HG03097 (cell line): ENCODE results near the gene SND1.

ENCODE experiments used
- ATAC-seq: cut with Tn5 transposase; IDR thresholded peaks from one replicate; pipeline ENCODE4 v1.9.1; 2021; ENCODE audit not compliant: unreplicated experiment, low FRiP score

SND1 gene

DNA sequence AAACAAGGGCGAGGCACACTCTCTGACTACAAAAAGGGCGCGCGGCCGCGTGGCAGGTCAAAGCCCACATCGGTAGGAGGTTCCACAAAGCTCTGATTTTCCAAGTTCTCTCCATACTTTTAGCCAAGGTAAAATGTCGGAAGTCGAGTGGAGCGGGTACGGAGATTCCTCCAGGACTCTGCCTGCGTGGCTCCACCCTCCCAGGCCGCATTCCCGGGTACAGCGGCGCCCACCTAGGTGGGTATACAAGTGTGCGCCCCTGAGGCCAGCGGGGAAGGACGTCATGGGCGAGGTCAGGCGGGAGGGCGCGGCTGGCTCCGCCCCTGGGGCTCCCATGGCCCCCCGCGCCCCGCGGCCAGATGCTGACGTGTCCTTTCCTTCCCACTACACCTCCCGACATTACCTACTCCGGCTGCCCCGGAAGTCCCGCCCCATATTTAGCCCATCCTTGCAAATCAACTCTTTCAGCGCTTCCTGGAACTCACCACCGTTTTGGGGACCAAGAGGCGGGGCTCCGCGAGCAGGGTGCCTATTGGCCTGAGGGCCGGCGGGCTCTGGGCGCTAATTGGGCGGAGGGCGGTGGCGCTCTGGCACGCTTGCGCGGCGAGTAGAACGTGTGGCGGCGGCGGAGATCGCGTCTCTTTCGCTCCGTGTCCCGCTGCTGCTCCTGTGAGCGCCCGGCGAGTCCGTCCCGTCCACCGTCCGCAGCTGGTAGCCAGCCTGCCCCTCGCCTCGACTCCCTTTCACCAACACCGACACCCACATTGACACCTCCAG, at the start of gene SND1:
Gene SND1 (plus strand): TSS at position 639 of the 777 bp plus-strand sequence. CDS start 180 bp downstream, outside the sequence.
- peak; percentile 99 for ATAC-seq

DNA sequence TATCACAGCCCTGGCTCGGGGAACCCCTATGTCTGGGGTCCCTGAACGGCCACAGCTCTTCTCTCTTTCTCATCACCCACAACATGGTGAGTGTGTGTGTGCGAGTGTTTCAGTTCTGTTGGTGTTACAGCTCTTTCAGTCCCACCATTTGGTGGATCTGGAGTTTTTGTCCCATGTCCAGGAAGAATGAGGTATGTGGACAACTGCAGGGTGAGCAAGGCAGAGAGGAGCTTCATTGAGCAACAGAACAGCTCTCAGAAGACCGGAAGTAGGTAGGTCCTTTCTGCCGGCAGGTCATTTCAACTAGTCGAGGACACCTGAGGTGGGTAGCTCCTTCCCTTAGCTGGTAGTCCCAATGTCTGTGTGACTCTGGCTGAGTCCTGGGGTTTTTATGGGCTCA, 43.5 kb upstream of the SND1 start:
- ATAC-seq, result no peak

DNA sequence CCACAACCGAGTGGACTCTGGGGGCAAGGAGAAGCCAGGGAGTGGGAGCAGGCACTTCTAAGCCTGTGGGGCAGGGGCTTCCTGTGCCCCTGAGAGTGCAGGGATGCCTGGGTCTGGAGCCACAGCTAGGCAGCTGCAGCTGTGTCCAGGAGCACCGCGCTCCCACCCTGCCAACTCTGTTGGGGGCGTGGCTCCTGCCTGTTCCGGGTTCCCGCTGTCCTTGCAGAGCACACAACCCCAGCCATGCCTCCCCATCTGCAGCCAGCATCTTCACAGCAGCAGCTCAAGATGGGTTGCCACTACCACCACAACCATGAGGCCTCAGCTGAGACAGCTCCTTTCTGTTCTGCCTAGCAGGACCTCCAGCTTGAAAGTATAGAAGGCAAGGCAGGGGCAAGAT, 42.7 kb upstream of the SND1 start:
- ATAC-seq, result no peak

DNA sequence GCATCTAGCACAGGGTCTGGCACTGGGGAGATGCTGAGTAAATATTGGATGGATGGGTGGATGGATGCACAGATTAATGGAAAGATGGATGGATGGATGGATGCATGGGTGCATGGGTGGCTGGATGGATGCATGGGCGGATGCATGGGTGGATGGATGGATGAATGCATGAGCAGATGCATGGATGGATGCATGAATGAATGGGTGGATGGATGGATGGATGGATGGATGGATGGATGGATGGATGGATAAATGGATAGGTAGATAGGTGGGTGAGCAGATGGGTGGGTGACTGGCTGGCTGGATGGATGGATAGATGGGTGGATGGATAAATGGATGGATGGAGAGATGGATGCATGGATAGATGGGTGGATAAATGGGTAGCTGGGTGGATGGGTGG, 39.7 kb upstream of the SND1 start:
- ATAC-seq, result no peak

DNA sequence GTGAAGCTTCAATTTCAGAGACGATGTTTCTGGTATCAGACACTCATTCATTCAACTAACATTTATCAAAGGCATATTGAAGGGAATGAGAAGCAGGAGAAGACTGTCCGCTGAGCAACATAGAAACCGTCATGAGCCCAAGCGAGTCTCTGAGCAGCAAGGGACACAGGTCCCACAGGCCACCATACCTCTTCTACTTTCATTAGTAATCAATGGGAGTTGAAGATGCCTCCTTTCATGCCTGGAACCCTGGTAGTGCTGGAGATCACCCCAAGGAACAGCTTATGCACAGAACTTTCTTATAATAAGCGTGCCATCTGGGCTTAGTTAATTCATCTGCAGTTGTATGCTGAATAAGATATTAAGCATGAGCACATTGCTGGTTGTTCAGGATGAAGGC, 35.3 kb upstream of the SND1 start:
- no peak for ATAC-seq

DNA sequence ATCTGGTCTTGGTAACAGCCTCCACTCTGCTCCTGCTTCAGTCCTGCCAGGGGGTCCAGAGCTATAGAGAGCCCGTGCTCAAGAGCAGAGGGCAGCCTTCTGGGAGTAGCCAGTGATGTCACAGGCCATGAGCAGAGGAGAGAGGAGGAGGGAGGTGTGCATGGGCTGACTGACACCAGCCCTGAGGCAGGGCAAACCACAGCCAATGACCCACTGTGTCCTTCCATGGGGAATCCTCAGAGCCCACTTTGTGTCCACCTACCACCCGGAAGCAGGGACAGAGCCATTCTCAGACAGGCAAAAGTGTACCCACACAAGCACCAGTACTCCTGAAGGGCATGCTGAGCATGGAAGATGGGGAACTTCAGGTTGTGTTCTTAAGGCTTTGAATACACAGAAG, 34.0 kb upstream of the SND1 start, which contains the start of gene PAX4:
Gene PAX4 (minus strand): TSS at position 101 of the 400 bp plus-strand sequence. CDS start 2,214 bp downstream, outside the sequence.
- no peak for ATAC-seq

DNA sequence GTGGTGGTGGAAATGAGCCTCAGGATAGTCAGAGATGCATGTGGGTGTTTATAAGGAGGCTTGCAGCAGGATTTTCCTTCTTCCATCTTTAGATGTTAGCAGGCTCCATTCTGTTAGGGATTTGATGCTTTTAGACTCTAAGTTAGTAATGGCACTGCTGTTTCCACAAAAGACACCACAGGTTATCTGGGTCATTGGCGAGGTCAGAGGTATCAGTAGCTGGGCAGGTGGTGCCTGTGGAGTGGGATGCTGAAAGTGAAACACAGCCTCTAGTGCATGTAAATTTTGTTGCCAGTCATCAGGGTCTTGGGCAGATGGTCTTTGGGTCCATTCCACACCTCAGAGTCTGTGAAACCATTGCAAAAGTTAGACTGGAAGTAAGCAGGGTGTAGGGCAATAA, 33.2 kb upstream of the SND1 start:
- ATAC-seq, result no peak

DNA sequence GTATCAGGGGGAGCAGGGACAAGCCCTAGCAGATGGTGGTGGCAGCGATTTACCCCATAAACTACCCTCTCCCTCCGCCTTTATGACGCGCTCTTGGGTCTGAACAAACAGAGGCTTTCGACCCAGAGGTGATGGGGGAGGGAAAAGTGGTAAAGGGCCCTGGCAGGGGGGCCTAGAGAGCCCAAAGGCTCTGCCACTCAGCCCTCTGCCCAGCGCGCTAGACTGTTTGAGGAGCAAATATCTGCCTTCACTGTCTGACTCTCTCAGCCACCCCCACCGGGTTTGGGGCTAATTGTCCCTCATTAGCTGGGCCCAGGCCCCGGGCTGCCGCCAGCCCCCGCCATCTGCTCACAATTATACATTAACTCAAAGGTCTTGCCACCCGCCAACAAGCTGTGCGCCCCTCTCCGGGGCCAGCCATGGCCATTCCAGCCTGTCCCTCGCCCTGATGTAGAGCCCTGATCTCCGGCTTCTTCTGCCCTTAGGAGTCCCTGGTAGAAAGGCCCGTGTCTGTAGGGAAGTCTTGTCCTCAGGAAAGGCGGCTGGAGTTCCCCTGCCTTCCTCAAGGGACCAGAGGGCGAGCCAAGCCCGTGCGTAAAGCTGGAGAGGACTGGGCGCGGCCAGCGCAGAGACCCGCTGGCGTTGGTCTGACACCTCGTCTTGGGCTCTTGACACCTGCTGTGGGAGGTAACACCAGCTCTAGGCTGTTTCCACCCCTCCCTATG, 32.2 kb upstream of the SND1 start:
- ATAC-seq, result no peak

DNA sequence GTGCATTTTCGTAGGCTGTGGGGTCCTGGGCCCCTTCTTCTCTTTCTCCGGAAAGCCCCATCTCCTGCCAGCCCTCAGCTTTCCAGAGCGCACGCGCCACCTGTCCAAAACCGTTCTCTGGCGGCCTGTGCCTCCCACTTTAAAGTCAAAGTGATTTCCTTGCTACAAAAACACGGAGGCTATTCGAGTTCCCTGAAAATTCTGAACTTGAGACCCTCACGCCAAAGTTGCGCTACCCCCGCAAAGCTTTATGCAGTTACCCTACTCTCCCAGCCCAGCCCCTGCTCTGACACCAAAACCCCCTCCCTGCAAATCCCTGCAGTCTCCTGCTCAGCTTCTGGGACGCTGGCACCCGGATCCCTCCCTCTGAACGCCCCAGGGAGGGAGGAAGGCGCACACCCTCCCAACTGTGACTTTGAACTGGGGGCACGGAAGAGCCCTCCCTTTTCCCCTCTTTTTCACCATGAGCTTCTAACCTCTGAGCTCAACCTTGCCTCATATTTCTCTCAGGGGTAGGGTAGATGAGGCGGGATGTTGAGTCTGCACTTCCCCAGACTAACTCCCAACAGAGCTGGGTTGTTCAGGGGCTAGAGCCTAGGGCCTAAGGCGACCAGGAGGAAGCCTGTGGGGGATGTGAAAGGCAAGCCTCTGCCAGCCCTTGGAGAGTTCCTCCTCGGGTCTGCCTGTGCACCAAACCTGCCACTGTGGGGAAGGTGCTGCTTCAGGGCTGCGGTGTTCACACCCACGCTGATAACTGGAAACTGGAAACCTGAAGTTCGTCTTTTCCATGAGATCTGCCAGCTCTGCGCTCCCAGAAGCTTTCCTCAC, 31.4 kb upstream of the SND1 start:
- ATAC-seq, result no peak

DNA sequence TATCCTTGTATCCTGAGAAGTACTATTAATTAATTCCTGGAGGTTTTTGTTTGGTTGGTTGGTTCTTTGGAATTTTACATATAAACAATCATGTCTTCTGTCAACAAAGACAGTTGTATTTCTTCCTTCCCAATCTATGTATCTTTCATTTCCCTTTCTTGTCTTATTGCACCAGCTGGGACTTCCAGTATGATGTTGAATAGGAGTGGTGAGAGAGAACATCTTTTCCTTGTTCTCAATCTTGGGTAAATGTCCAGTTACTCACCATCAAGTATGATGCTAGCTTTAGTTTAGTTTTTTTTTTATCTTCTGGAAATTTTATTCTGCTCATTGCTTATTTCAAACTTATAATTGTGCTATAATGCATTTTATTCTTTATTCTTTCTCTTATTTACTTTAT, 26.7 kb upstream of the SND1 start:
- ATAC-seq, result no peak

DNA sequence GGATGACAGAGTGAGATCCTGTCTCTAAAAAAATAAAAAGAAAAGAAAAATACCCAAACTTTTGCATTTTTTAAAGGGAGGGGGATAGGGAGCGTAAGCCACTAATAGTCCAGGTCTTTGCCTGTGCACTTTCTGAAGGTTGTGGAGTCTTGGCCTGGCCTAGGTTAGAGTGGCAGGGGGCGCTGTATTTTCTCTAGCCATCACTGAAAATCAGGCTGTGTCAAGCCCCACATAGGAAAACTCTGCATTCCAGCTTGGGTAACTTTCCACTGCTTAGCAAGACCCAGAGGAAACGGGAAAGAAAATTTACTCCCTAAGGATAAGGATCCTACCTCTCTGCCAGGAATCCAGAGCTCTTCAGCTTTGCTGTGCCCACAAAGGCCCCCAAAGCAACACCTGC, 23.5 kb upstream of the SND1 start:
- no peak for ATAC-seq

DNA sequence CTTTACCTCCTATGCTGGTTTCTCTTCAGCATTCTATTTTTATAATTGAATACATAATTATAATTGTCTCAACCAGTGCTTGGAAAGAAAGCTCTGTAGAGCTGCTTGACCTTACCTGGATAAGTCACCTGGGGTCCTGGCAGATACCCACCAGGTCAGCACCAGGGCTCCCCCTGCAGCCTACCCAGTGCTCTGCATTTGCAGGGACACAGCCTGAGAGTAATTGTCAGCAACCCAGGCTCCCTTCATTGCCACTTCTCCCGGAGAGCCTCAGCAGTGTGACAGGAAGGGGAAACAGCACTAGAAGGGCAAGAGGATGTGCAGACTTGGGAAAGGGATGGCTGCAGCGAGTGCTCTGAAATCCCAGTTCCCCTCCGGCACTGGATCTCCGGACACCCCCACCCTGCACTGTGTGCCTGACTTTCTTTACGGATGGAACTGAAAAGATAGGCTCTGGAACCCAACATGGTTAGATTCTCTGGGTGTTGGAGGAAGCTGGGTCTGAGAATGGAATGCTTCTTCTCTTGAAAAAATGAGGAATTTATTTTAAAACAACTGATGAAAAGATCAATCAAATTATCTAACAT, 22.6 kb upstream of the SND1 start:
- peak; percentile 61 for ATAC-seq

DNA sequence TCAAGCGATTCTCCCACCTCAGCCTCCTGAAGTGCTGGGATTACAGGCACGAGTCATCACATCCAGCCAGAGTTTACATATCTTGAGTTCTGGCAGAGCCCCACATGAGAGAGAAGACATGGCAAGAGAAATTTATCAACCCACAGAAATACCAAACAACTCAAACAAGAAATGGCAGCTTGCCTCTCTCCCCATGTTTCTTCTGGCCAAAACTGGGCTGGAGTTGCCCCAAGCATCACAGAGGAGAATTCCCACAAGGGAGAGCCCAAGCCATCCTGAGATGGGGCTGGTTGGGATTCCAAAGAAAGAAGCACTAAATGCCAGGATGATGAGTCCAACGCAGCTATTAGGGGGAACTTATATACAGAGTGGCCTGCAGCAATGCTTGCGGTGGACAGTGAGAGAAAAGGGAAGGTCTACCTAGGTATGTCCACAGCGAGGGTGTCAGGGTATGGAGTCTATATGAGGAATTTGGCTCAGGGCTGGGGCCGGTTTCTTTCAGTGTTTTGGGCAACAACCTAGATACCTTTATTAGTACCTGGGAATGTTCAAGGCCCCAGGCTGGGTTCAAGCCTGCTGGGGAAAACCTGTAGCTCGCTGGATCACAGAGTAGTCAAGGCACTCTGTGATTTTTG, 19.6 kb upstream of the SND1 start:
- ATAC-seq, result no peak

DNA sequence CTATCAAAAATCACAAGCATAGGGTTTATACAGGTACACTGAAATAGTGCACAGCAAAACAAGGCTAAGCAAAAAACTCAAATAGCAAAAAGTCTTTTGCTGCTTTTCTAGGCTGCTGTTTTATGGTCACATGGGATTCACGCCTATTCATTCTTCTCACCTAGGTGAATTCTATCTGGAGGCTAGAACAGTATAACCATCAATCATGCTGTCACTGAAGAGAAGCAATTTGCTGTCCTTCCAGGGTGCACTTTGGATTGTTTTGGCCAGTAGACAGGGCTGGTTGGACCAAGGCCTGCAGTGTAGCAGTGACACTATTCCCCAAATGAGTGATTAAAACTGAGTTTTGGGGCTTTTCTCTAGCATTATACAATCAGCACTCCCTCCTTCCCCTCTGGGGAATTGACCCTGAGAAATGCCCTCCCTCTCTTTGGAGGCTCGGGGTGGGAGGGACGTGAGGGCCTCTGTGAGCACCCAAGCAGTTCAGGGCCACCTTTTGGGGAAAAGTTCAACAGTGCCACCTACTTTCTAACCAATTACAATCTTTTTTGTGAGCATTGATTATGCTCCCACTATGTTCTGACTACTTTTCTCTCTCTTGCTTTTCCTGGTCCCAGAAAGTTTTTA, 16.2 kb upstream of the SND1 start:
- ATAC-seq, result no peak

DNA sequence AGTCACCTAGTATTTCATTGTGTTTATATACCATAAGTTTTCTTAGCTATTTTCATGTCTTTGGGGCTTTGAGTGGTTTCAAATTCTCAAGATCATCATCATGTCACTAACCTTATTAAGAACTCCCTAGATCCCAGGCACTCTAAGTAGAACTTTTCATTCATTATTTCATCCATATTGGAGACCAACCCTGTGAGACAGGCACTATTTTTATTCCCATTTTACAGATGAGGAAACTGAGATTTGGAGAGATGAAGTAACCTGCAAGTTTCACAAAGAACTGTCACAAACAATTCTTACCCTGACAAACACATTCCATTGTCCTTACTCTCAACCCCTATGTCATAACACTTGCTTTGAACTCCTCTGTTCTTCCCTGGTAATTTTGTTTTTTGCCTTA, 13.8 kb upstream of the SND1 start:
- ATAC-seq, result no peak

DNA sequence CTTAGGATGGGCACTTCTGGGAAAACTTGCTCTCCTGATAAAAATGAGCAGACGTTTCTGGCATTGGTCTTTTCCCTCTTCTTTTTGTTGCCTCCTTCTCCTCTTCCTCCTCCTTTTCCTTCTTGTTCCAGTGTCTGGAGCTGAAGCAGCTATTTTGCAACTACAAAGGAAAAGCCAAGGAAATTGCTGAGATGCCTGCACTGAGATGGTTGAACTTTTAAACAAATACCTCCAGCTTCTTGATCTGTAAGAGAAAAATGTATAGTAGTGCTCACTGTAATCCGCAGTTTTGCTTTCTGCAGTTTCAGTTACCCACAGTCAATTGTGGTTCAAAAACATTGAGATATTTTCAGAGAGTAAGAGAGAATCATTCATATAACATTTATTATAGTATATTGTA, 7.5 kb upstream of the SND1 start:
- ATAC-seq, result no peak

DNA sequence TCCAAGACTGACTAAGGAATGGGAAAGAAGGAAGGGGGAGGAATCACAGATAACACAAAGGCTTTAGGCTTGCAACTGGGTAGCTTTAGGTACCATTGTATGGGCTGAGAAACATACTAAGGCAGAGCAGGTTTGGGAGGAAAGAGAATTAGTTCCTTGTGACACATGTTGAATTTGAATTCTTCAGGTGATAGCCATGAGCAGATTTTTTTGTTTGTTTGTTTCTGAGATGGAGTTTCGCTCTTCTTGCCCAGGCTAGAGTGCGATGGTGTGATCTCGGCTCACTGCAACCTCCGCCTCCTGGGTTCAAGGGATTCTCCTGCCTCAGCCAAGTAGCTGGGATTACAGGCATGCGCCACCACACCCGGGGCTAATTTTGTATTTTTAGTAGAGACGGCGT, 4.4 kb upstream of the SND1 start:
- no peak for ATAC-seq

DNA sequence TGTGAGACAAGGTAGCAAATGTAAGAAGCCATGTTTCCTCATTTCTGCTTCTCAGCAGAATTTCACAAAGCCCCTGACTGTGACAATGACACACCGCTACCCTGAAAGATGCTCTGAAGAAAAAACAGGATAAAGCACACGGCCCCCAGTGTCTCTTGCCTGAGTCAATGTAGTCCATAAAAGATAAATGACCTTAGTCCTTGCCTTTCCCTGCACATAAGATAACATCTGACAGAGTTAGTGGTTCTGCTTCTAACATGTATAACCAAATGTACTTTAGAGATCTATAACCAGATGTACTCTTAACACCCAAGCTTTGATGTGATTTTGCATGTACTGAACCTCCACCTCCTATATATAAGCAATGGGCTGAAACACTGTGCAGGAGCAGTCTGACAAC, 3.0 kb upstream of the SND1 start:
- no peak for ATAC-seq

DNA sequence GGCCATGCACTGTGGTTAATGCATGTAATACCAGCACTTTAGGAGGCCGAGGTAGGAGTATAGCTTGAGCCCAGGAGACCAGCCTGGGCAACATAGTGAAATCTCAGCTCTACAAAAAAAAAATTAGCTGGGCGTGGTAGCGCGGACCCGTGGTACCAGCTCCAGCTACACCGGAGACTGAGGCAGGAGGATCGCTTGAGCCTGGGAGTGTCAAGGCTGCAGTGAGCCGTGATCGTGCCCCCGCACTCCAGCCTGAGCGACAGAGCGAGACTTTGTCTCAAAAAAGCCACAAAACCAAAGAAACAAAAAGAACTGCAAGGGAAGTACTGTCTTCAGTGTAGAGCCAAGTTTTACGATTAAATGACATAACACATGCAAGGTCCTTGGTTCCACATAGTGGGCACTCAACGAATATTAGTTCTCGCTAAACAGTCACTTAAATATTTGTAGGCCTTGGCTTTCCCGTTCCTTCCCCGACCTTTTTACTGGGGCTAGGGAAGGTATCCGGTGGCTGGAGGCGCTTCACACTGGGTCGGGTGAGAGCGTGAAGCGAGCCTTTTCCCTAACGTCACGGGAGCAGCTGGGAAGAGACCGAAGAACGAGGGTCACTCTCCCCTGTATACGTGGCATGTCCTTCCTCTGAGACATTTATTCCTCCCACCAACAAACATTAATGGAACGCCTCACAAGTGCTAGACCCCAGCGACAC, 993 bp upstream of the SND1 start:
- no peak for ATAC-seq
